ENCODE results near the gene TECR. TPM values are rescaled to one million over a fixed set of nuclear protein-coding genes. Genes with fewer than 3 reads are reported as not detected.

Gene TECR
- total and polyA plus RNA-seq, 9 of the 15 experiments (the other 6 are each of a cell fraction or from before 2014, with no cell fraction given), result 29.3 to 211 (median 81.4) TPM

- TF ChIP-seq PRDM10 (IDR thresholded peaks at IDR 0.05; ENCODE audit: partially characterized antibody), result peak; percentile 36
These were observed 46.1 kb downstream of the TECR start (continued) for GRCh38 chr19:14575428-14575980.

GRCh38 chr19:14576363-14576762, 47.0 kb downstream of the TECR start:
- Histone ChIP-seq H3K27ac (ENCODE audit: extremely low read depth, low read depth, low read length) (no peak overlapping the region), H3K9ac (ENCODE audit: insufficient read depth in 1 of 2, low read depth in 2 of 2, low read length in 2 of 2) (no peak overlapping the region), H3K9me1 (ENCODE audit: control insufficient read depth, insufficient read depth, low read length) (no peaks in the 10 kb centered on the region), H2AFZ (ENCODE audit: low read depth, low read length) (no peak overlapping the region), H3K27me3 (ENCODE audit: control insufficient read depth in 2 of 2, insufficient read depth in 2 of 2, low read length in 2 of 2) (no peaks in the 10 kb centered on the region; a peak in 1 of 5 replicates), H3K9me3 (replicated peaks; ENCODE audit: control insufficient read depth, insufficient read depth, low read depth, low read length) (no peaks in the 10 kb centered on the region), H3K4me3 (no peak overlapping the region), H3K4me1 (replicated peaks in 1 of 2; ENCODE audit: control insufficient read depth in 2 of 2, insufficient read depth in 2 of 2, low read length in 2 of 2) (peaks cover 7 to 19% of the 10 kb centered on the region in 2 experiments; a peak in 4 of 5 replicates), H3K36me3 (ENCODE audit: control insufficient read depth, insufficient read depth, low read length) (no peaks in the 10 kb centered on the region), H3K79me2 (ENCODE audit: control insufficient read depth, insufficient read depth, low read length) (peaks cover 7% of the 10 kb centered on the region), H4K20me1 (replicated peaks; ENCODE audit: control insufficient read depth, insufficient read depth, low read length) (no peaks in the 10 kb centered on the region; the same call in 1 of the 2 replicates), H3K4me2 (ENCODE audit: insufficient read depth, low read length) (no peak overlapping the region)
- ChIA-PET CTCF (ENCODE audit: low intra/inter-chr PET ratio) (interaction anchor here (1.3 kb wide), 1 partner anchor 110 kb away, joined by 4 read pairs; no protein-coding TSS in a partner anchor), POLR2A (interaction anchor here (0.7 kb wide), 1 partner anchor 66 kb away, joined by 3 read pairs; no protein-coding TSS in a partner anchor)
- intact Hi-C loops (cut with micrococcal nuclease), result no loop called here
- WGBS (ENCODE audit: insufficient coverage, low coverage, missing lambda C conversion rate), result 62% methylated on average over 8 of the region's 8 CpGs
- no TSS peak for BruUV-seq (replicated peaks)
- in situ Hi-C loops (cut with MboI), result loop anchor here (10.0 kb wide), 2 partner anchors 208 to 318 kb away; no protein-coding TSS in a partner anchor
- ATAC-seq (no peak), DNase-seq (ENCODE audit: extremely low read depth in 1 of 4, low spot score in 3 of 4) (no peak), FAIRE-seq (no peak)
- TF ChIP-seq ZNF282 (CRISPR knock-in tag; IDR thresholded peaks at IDR 0.05) (no peak), FOSL1 (tag; conservative IDR thresholded peaks at IDR 0.05) (no peak), E2F1 (CRISPR knock-in tag; IDR thresholded peaks at IDR 0.05) (no peak), ZBED1 (IDR thresholded peaks at IDR 0.05) (no peak), TBP (optimal IDR thresholded peaks at IDR 0.05; ENCODE audit: low read depth, low read length) (no peak), ZNF134 (CRISPR knock-in tag; conservative IDR thresholded peaks at IDR 0.05) (no peak), EHMT2 (IDR thresholded peaks at IDR 0.05) (no peak), NR1H2 (CRISPR knock-in tag; IDR thresholded peaks at IDR 0.05) (no peak), CHAMP1 (IDR thresholded peaks at IDR 0.05) (no peak), IRF9 (tag; IDR thresholded peaks at IDR 0.05) (no peak), ZNF76 (CRISPR knock-in tag; IDR thresholded peaks at IDR 0.05; ENCODE audit: borderline replicate concordance) (no peak), FOXK1 (CRISPR knock-in tag; IDR thresholded peaks at IDR 0.05; ENCODE audit: borderline replicate concordance) (no peak)
